Activated CD8-positive, alpha-beta T cell treated with anti-CD3 and anti-CD28 coated beads for 36 hours (primary cell): ENCODE results near the gene ACSL5. TPM values are rescaled to one million over a fixed set of nuclear protein-coding genes. Genes with fewer than 3 reads are reported as not detected.
A peak's percentile ranks its signal among the peaks of the same experiment; 100 is the strongest.
"Not testable (repeated sequence)": the region's sequence is repeated elsewhere in the genome, so short reads cannot be mapped to it uniquely, and the experiment has no call there.

ENCODE experiments used
- ATAC-seq: fragments of 200-7000 bp; cut with Tn5 transposase; one replicate; pipeline ENCODE4 v1.10.0; 2021; ENCODE audit warnings: mild to moderate bottlenecking, moderate library complexity
- CTCF ChIA-PET: fragments of 350-600 bp; sonication (Branson Sonifier 250); formaldehyde crosslinking; loops from one replicate; lab custom pipeline; 2021; ENCODE audit warnings: antibody characterized with exemption; lab: Charles Lee
- POLR2A ChIA-PET: fragments of 350-600 bp; sonication (Branson Sonifier 250); formaldehyde crosslinking; loops from one replicate; lab custom pipeline; 2021; ENCODE audit warnings: antibody characterized with exemption; lab: Charles Lee
- DNase-seq: peaks from one replicate; pipeline ENCODE4 v3.0.0-alpha.2; 2020
- H3K27ac Mint-ChIP-seq: one replicate; pipeline ENCODE4 v1.8.0; 2021; ENCODE audit warnings: mild to moderate bottlenecking, mixed read lengths
- H3K27me3 Mint-ChIP-seq: one replicate; pipeline ENCODE4 v1.8.0; 2021; ENCODE audit warnings: mixed read lengths
- H3K36me3 Mint-ChIP-seq: one replicate; pipeline ENCODE4 v1.8.0; 2021; ENCODE audit warnings: low read depth, mixed read lengths
- H3K4me1 Mint-ChIP-seq: one replicate; pipeline ENCODE4 v1.8.0; 2021; ENCODE audit warnings: low read depth, mixed read lengths
- H3K4me3 Mint-ChIP-seq: one replicate; pipeline ENCODE4 v1.8.0; 2021; ENCODE audit warnings: mild to moderate bottlenecking, moderate library complexity, mixed read lengths
- H3K9me3 Mint-ChIP-seq: one replicate; pipeline ENCODE4 v1.8.0; 2021; ENCODE audit warnings: mixed read lengths
- intact Hi-C: fragments of 100-400 bp; cut with micrococcal nuclease; formaldehyde crosslinking; loops from one replicate; pipeline ENCODE4 v1.10.0; 2022
- total RNA-seq, 2 experiments: library from RNA; stranded (reverse); gene quantifications; one replicate each; pipeline ENCODE4 v1.2.3, GENCODE V29; 2021
- TF ChIP-seq, protein P1 (sequence below): fragments of 200-600 bp; IDR thresholded peaks from one replicate; pipeline ENCODE4 v1.8.0; 2022; ENCODE audit warnings: antibody characterized with exemption, mild to moderate bottlenecking

The ACSL5 gene
- total RNA-seq, 2 experiments from 2014 or later = 33.7 to 34.1 TPM

DNA sequence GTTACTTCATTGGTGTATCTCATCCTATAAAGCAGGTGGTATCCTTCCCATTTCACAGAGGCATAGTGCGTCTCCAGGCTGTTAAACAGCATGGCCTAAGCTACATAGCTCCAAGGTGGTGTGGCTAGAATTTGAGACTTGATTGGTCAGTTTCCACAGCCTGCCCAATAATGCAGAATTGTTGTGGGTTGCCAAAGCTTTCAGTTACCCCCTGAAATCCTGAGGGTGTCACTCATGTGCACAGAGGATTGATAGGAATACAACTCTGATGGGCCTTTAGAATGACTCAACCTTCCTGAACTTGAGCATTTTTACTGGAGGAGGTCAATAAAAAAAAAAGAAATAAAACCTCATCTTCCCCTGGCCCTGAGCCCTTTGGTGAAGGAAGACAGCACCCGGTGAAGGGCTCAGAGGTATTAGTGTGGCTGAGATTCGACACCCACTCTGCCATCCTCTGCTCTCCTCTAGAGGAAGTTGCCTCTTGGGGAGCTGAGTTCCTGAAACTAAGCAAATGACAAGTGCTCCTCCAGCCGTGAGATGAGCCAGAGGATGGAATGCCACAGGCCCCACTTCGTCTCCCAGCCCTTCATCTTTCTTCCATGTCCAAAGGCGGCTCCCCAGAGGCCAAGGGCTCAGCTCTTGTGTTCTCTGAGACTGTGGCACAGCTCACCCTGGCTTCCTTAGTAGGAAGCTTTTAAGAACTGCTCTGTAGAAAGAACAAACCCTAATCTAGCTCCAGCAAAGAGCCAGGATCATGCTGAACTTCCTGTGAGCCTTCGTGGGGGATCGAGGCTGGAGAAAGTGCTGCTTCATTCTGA, 1.0 kb downstream of the ACSL5 start:
- intact Hi-C loops = no loop called here
- H3K4me1 Mint-ChIP-seq = peaks cover 61% of the 10 kb centered on the region
- CTCF ChIA-PET = interaction anchor here (1.0 to 2.0 kb wide), 10 partner anchors 9 to 97 kb away, joined by 3 to 5 read pairs (median 4); partner anchors contain the start of genes VTI1A and ZDHHC6

DNA sequence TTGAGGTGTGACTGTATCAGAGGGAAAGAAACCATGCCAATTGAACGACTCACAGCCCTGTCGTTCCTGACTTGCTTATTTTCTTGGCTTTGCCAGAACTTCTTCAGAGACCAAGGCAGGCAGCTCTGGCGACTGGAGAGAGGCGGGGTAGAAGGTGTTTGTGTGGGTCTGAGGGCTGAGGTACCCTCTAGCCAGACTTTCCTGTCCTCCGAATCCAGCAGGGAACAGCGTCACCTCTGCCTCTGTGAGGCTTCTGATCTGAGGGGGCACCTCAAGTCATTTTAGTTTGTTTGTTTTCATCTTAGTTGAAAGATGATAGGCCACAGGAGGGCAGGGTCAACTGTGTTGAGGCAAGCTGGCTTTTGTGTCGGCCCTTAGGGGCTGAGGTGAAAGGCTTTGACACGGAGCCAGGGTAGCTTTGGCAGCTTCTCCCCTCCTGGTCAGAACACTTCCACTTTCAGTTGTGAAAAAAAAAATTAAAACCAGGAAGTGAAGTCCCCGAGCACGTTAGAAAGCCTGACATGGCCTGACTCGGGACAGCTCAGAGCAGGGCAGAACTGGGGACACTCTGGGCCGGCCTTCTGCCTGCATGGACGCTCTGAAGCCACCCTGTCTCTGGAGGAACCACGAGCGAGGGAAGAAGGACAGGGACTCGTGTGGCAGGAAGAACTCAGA, 1.9 kb downstream of the ACSL5 start:
- Mint-ChIP-seq H3K27ac (peak overlapping the region; percentile 100), H3K4me3 (peak overlapping the region; percentile 99)
- POLR2A ChIA-PET = interaction anchor here (0.6 to 2.9 kb wide), 8 partner anchors 9 to 1590 kb away, joined by 3 to 27 read pairs (median 4); partner anchors contain the start of genes VTI1A and ZDHHC6

More for the DNA sequence above, 1.0 kb downstream of the ACSL5 start:
- peak overlapping the region; percentile 100 for H3K27ac Mint-ChIP-seq
- DNase-seq (peak; percentile 49), ATAC-seq (peak; percentile 55)
- POLR2A ChIA-PET = interaction anchor here (0.6 to 2.9 kb wide), 9 partner anchors 9 to 80 kb away, joined by 3 to 27 read pairs (median 3); partner anchors contain the start of genes VTI1A and ZDHHC6
- H3K9me3 Mint-ChIP-seq = peaks cover 11% of the 10 kb centered on the region
- H3K27me3 Mint-ChIP-seq = no peaks in the 10 kb centered on the region
- peaks cover 14% of the 10 kb centered on the region for H3K36me3 Mint-ChIP-seq
- H3K4me3 Mint-ChIP-seq = peak overlapping the region; percentile 99
- TF ChIP-seq, protein P1, sequence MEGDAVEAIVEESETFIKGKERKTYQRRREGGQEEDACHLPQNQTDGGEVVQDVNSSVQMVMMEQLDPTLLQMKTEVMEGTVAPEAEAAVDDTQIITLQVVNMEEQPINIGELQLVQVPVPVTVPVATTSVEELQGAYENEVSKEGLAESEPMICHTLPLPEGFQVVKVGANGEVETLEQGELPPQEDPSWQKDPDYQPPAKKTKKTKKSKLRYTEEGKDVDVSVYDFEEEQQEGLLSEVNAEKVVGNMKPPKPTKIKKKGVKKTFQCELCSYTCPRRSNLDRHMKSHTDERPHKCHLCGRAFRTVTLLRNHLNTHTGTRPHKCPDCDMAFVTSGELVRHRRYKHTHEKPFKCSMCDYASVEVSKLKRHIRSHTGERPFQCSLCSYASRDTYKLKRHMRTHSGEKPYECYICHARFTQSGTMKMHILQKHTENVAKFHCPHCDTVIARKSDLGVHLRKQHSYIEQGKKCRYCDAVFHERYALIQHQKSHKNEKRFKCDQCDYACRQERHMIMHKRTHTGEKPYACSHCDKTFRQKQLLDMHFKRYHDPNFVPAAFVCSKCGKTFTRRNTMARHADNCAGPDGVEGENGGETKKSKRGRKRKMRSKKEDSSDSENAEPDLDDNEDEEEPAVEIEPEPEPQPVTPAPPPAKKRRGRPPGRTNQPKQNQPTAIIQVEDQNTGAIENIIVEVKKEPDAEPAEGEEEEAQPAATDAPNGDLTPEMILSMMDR = no peak

DNA sequence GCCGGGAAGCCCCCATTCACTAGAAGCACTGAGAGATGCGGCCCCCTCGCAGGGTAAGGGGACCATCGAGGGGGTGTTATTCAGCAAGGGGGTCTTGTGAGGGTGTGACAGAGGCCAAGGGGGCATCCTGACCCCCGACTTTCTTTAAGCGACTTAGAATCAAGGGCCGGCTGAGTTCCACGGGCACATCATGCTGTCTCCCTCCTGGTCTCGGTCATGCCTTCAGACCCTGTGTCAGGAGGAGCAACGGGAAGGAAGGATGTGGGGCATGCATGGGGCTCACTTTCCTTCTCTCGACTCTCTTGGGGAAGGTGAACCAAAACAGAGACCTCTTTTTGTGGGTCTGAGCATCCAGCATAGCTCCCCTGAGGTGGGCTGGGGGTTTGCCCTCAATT, 2.5 kb downstream of the ACSL5 start:
- Mint-ChIP-seq H3K36me3 (peaks cover 28% of the 10 kb centered on the region), H3K27me3 (no peaks in the 10 kb centered on the region), H3K27ac (peak overlapping the region; percentile 100), H3K9me3 (peaks cover 6% of the 10 kb centered on the region), H3K4me1 (peaks cover 68% of the 10 kb centered on the region), H3K4me3 (peak overlapping the region; percentile 99)
- POLR2A ChIA-PET = interaction anchor here (1.4 to 2.9 kb wide), 5 partner anchors 8 to 70 kb away, joined by 3 to 27 read pairs (median 7); partner anchors contain the start of genes VTI1A and ZDHHC6
- TF ChIP-seq, protein P1 = no peak
- ATAC-seq (peak; percentile 25), DNase-seq (peak; percentile 14)
- CTCF ChIA-PET = interaction anchor here (1.2 to 1.6 kb wide), 6 partner anchors 9 to 96 kb away, joined by 3 to 5 read pairs (median 4); no protein-coding TSS in a partner anchor
- intact Hi-C loops = no loop called here

More for the DNA sequence above, 1.9 kb downstream of the ACSL5 start:
- Mint-ChIP-seq H3K27me3 (no peaks in the 10 kb centered on the region), H3K9me3 (peaks cover 11% of the 10 kb centered on the region), H3K4me1 (peaks cover 69% of the 10 kb centered on the region), H3K36me3 (peaks cover 24% of the 10 kb centered on the region)
- peak; percentile 50 for DNase-seq
- intact Hi-C loops = no loop called here
- TF ChIP-seq, protein P1 = no peak
- ATAC-seq = peak; percentile 67
- CTCF ChIA-PET = interaction anchor here (1.0 to 2.0 kb wide), 9 partner anchors 9 to 96 kb away, joined by 3 to 5 read pairs (median 5); partner anchors contain the start of genes VTI1A and ZDHHC6

DNA sequence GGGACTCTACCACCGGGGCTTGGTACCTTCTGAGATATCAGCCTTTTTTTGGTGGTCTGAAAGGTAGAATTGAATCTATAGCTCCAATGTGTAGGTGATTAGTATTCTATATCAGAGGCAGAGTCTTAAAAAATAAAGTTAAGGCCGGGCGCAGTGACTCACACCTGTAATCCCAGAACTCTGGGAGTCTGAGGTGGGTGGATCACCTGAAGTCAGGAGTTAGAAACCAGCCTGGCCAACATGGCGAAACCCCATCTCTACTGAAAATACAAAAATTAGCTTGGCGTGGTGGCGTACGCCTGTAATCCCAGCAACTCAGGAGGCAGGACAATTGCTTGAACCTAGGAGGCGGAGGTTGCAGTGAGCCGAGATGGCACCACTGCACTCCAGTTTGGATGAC, 3.2 kb downstream of the ACSL5 start:
- Mint-ChIP-seq H3K27ac (peak overlapping the region; percentile 55), H3K4me3 (peak overlapping the region; percentile 99), H3K36me3 (peaks cover 31% of the 10 kb centered on the region), H3K4me1 (peaks cover 69% of the 10 kb centered on the region)
- H3K27me3 Mint-ChIP-seq, DNase-seq, ATAC-seq, H3K9me3 Mint-ChIP-seq, intact Hi-C loops: not testable (repeated sequence)
- CTCF ChIA-PET = interaction anchor here (1.2 kb wide), 2 partner anchors 8 to 12 kb away, joined by 3 read pairs; no protein-coding TSS in a partner anchor
- POLR2A ChIA-PET = interaction anchor here (0.8 to 2.9 kb wide), 4 partner anchors 11 to 1401 kb away, joined by 3 to 27 read pairs (median 10); partner anchors contain the start of genes VTI1A and ZDHHC6
